ENCODE measurements around the gene ISG15. TPM values are rescaled to one million over a fixed set of nuclear protein-coding genes. Genes with fewer than 3 reads are reported as not detected.

ISG15 gene
- total RNA-seq, 1 experiment from 2014 or later = 140 TPM

DNA sequence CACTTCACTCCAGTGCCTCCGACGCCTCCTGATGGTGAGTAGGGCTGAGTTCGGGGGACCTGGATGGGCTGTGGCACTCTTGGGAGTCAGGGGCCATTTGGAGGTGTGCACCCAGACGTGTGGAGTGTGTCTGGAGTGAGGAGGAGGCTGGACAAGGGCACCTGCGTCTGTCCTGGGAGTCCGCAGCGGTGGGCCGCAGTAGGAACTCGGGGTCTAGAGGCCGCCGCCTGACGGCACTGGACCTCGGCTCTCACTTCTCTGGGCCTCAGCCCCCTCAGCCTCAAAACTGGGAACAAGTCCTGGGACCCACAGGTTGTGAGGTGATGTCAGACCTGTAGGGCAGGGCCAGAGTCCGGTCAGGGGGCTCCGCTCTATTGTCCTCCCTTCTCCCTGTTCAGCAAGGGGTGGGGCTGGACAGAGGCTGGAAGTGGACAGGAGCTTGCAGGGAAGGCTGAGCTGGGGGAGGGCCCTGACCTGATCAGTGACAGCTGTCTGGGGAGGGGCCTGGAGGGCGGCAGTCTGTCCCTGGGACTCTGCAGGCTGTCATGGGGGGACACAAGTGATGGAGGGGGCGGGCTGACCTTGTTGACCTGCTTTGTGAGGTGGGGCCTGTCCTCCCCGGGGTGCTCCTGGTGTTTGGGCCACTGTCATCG is 22.1 kb downstream of the ISG15 start (continued):
- TF ChIP-seq SRF (IDR thresholded peaks at IDR 0.05; ENCODE audit: low read depth) (no peak), POLR2AphosphoS5 (IDR thresholded peaks at IDR 0.05; ENCODE audit: low read depth, low read length) (no peak), SP1 (IDR thresholded peaks at IDR 0.05; ENCODE audit: low read depth) (no peak), EGR1 (IDR thresholded peaks at IDR 0.05; ENCODE audit: low read depth) (no peak), EZH2phosphoT487 (IDR thresholded peaks at IDR 0.05; ENCODE audit: borderline replicate concordance) (no peak), CEBPB (IDR thresholded peaks at IDR 0.05; ENCODE audit: low read depth) (no peak)
- TF ChIP-seq, protein P1, sequence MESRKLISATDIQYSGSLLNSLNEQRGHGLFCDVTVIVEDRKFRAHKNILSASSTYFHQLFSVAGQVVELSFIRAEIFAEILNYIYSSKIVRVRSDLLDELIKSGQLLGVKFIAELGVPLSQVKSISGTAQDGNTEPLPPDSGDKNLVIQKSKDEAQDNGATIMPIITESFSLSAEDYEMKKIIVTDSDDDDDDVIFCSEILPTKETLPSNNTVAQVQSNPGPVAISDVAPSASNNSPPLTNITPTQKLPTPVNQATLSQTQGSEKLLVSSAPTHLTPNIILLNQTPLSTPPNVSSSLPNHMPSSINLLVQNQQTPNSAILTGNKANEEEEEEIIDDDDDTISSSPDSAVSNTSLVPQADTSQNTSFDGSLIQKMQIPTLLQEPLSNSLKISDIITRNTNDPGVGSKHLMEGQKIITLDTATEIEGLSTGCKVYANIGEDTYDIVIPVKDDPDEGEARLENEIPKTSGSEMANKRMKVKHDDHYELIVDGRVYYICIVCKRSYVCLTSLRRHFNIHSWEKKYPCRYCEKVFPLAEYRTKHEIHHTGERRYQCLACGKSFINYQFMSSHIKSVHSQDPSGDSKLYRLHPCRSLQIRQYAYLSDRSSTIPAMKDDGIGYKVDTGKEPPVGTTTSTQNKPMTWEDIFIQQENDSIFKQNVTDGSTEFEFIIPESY (IDR thresholded peaks at IDR 0.05; ENCODE audit: extremely low read depth, insufficient replicate concordance, low read length) = no peak

DNA sequence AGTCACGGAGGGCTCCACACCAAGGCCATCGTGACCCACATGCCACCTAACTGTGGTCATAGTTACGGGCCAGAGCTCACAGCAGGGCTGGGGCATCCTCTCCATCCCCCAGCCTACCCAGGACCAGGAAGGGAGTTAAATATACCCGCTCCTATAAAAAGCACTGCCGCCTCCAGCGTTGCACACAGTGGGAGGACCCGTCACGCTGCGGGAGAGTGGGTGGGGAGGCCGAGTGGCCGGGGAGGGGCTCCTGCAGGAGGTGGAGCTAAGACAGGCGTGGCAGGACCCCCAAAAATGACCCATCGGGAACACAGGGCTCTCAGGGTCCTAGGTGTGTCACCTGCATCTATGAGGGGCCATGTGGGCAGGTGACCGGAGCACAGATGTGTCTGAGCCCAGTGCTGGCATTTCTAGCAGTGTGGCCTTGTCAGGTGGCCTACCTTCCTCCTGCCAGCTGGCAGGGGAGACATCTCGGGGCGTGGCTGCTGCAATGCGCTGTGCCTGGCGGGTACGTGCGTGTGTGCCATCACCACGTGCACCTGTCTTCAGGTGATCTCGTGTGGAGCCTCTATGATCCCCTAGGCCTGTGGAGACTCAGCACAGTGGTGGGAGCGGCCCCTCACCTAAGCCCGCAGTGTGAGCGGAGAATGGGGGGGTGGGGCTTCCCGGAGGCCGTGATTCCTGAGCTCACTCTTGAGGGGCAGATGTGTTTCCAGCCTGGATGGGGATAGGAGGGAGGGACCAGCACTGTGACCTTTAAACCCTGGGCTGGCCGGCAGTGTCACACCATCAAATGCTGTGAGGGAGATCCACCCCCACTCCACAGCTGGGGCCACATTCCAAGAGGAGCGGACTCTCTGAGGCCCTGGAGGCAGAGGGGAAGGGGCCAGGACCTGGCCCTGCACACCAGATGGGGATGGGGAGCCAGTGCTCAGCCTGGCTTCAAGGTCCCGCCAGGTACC is 24.4 kb downstream of the ISG15 start:
- Histone ChIP-seq H3K9ac (ENCODE audit: low read length) (no peak overlapping the region), H3K79me2 (ENCODE audit: insufficient read depth, low read length) (peaks cover 59% of the 10 kb centered on the region), H3K36me3 (ENCODE audit: control insufficient read depth in 1 of 2, insufficient read depth in 2 of 2, low read length in 2 of 2) (peaks cover 4 to 25% of the 10 kb centered on the region in 2 experiments; a peak in 2 of 4 replicates), H4K20me1 (ENCODE audit: insufficient read depth) (no peaks in the 10 kb centered on the region), H3K27me3 (ENCODE audit: insufficient read depth, low read length) (no peaks in the 10 kb centered on the region), H2AFZ (ENCODE audit: low read depth, low read length, poor library complexity, severe bottlenecking) (no peak overlapping the region), H3K27ac (ENCODE audit: low read depth, low read length) (no peak overlapping the region), H3K9me2 (ENCODE audit: insufficient read depth) (no peaks in the 10 kb centered on the region), H3K4me3 (replicated peaks in 1 of 2; ENCODE audit: low read depth in 1 of 2, low read length in 2 of 2) (no peak overlapping the region), H3K4me2 (ENCODE audit: low read length) (no peak overlapping the region), H3K9me3 (ENCODE audit: control insufficient read depth in 1 of 2, insufficient read depth in 1 of 2, low read depth in 1 of 2, low read length in 2 of 2) (no peaks in the 10 kb centered on the region), H3K4me1 (ENCODE audit: control insufficient read depth in 1 of 2, insufficient read depth in 2 of 2, low read length in 2 of 2) (peaks cover 7 to 22% of the 10 kb centered on the region in 2 experiments; a peak in 3 of 4 replicates)
- intact Hi-C loops (cut with micrococcal nuclease) = no loop called here
- ChIA-PET RAD21 (ENCODE audit: low non-redundant PET in 1 of 2, low total read pairs in 2 of 2, uncharacterized antibody in 2 of 2, unreplicated experiment in 2 of 2) (no interaction called here), POLR2A (no interaction called here), CTCF (interaction anchor here (0.8 to 1.4 kb wide), 2 partner anchors 22 to 53 kb away, joined by 3 read pairs; no protein-coding TSS in a partner anchor)
- TF ChIP-seq ZNF274 (IDR thresholded peaks at IDR 0.05; ENCODE audit: low read depth, low read length) (no peak), ZFX (IDR thresholded peaks at IDR 0.05) (no peak), SP1 (IDR thresholded peaks at IDR 0.05; ENCODE audit: low read depth) (no peak), TCF7L2 (IDR thresholded peaks at IDR 0.05; ENCODE audit: borderline replicate concordance, extremely low read depth, insufficient read depth, insufficient read length) (no peak), RAD21 (IDR thresholded peaks at IDR 0.05; ENCODE audit: low read depth) (no peak), CEBPB (IDR thresholded peaks at IDR 0.05; ENCODE audit: low read depth) (no peak), SRF (IDR thresholded peaks at IDR 0.05; ENCODE audit: low read depth) (no peak), POLR2AphosphoS5 (IDR thresholded peaks at IDR 0.05; ENCODE audit: low read depth, low read length) (no peak), ELF1 (IDR thresholded peaks at IDR 0.05; ENCODE audit: borderline replicate concordance, low read depth) (no peak), EGR1 (IDR thresholded peaks at IDR 0.05; ENCODE audit: low read depth) (no peak)
- TF ChIP-seq, protein P1 (IDR thresholded peaks at IDR 0.05; ENCODE audit: extremely low read depth, insufficient replicate concordance, low read length) = no peak
- TF ChIP-seq, protein P2, sequence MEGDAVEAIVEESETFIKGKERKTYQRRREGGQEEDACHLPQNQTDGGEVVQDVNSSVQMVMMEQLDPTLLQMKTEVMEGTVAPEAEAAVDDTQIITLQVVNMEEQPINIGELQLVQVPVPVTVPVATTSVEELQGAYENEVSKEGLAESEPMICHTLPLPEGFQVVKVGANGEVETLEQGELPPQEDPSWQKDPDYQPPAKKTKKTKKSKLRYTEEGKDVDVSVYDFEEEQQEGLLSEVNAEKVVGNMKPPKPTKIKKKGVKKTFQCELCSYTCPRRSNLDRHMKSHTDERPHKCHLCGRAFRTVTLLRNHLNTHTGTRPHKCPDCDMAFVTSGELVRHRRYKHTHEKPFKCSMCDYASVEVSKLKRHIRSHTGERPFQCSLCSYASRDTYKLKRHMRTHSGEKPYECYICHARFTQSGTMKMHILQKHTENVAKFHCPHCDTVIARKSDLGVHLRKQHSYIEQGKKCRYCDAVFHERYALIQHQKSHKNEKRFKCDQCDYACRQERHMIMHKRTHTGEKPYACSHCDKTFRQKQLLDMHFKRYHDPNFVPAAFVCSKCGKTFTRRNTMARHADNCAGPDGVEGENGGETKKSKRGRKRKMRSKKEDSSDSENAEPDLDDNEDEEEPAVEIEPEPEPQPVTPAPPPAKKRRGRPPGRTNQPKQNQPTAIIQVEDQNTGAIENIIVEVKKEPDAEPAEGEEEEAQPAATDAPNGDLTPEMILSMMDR (IDR thresholded peaks at IDR 0.05 in 2 of 3, conservative IDR thresholded peaks at IDR 0.05 in 1 of 3; ENCODE audit: borderline replicate concordance in 1 of 3, insufficient read depth in 1 of 3, low read depth in 2 of 3, low read length in 2 of 3) = no peak
- TF ChIP-seq, protein P3, sequence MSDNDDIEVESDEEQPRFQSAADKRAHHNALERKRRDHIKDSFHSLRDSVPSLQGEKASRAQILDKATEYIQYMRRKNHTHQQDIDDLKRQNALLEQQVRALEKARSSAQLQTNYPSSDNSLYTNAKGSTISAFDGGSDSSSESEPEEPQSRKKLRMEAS (IDR thresholded peaks at IDR 0.05) = no peak
- TSS peak; percentile 28 for BruUV-seq (replicated peaks)
- no peak for ATAC-seq
- no peak for DNase-seq (ENCODE audit: low read depth, low spot score)
